ENCODE results near the gene GMIP. TPM values are rescaled to one million over a fixed set of nuclear protein-coding genes. Genes with fewer than 3 reads are reported as not detected.

The GMIP gene
- total RNA-seq, 3 donors from 2014 or later = 18.1 to 35.5 (median 33.1) TPM

GRCh38 chr19:19587771-19588170 is 55.7 kb downstream of the GMIP start:
- DNase-seq = no peak
- intact Hi-C loops (cut with DNase I, micrococcal nuclease) = no loop called here
- no peak overlapping the region for H3K4me3 ChIP-seq
- no peaks in the 10 kb centered on the region for H3K4me1 ChIP-seq (ENCODE audit: low read depth)
- no peaks in the 10 kb centered on the region for H3K9me3 ChIP-seq
- no peaks in the 10 kb centered on the region for H3K36me3 ChIP-seq (ENCODE audit: low read depth)
- ATAC-seq = no peak
- TF ChIP-seq CTCF (IDR thresholded peaks at IDR 0.05) = no peak

GRCh38 chr19:19584356-19584755 is 59.1 kb downstream of the GMIP start:
- no peaks in the 10 kb centered on the region for H3K36me3 ChIP-seq (ENCODE audit: low read depth)
- DNase-seq = no peak
- peaks cover 3% of the 10 kb centered on the region for H3K4me1 ChIP-seq (ENCODE audit: low read depth)
- H3K9me3 ChIP-seq = no peaks in the 10 kb centered on the region
- intact Hi-C loops (cut with DNase I, micrococcal nuclease) = no loop called here
- no peak overlapping the region for H3K4me3 ChIP-seq
- no peak for TF ChIP-seq CTCF (IDR thresholded peaks at IDR 0.05)
- no peak for ATAC-seq

- no peak for ATAC-seq
- intact Hi-C loops (cut with DNase I, micrococcal nuclease) = no loop called here
- DNase-seq = no peak
- H3K9me3 ChIP-seq = no peaks in the 10 kb centered on the region
- TF ChIP-seq CTCF (IDR thresholded peaks at IDR 0.05) = no peak
- no peaks in the 10 kb centered on the region for H3K36me3 ChIP-seq (ENCODE audit: low read depth)
- H3K4me1 ChIP-seq (ENCODE audit: low read depth) = peaks cover 3% of the 10 kb centered on the region
- H3K4me3 ChIP-seq = no peak overlapping the region
These were observed 61.0 kb downstream of the GMIP start for GRCh38 chr19:19582471-19582870.

GRCh38 chr19:19581391-19581790 is 62.1 kb downstream of the GMIP start:
- peaks cover 3% of the 10 kb centered on the region for H3K4me1 ChIP-seq (ENCODE audit: low read depth)
- TF ChIP-seq CTCF (IDR thresholded peaks at IDR 0.05) = no peak
- no peak overlapping the region for H3K4me3 ChIP-seq
- ATAC-seq (no peak), DNase-seq (no peak)
- H3K36me3 ChIP-seq (ENCODE audit: low read depth) = no peaks in the 10 kb centered on the region
- intact Hi-C loops (cut with DNase I, micrococcal nuclease) = no loop called here
- H3K9me3 ChIP-seq = no peaks in the 10 kb centered on the region

- ATAC-seq (peak; percentile 93), DNase-seq (peak in 1 of 3 donors; percentile 45)
- no peaks in the 10 kb centered on the region for H3K36me3 ChIP-seq (ENCODE audit: low read depth)
- no peak for TF ChIP-seq CTCF (IDR thresholded peaks at IDR 0.05)
- peaks cover 3% of the 10 kb centered on the region for H3K4me1 ChIP-seq (ENCODE audit: low read depth)
- H3K9me3 ChIP-seq = no peaks in the 10 kb centered on the region
- intact Hi-C loops (cut with DNase I, micrococcal nuclease) = no loop called here
- H3K4me3 ChIP-seq = no peak overlapping the region
These were observed 63.0 kb downstream of the GMIP start for GRCh38 chr19:19580418-19580817.

Data from mucosa of descending colon (tissue), 3 donors.